ENCODE results near the gene HMG20A.

GRCh38 chr15:77410701-77411618, 9.7 kb upstream of the HMG20A start:
- TF ChIP-seq CTCF (IDR thresholded peaks at IDR 0.05), result no peak
- TF ChIP-seq POLR2A (IDR thresholded peaks at IDR 0.05), result no peak

Data from adrenal gland (tissue), 5 donors.